GM12878 (cell line): ENCODE results near the gene GNPNAT1.

ENCODE experiments used
- ASH2L ChIP-seq: fragments of 300-600, 200-600 bp; sonication (generic); IDR thresholded peaks from 2 replicates; pipeline ENCODE4 v1.6.1; 2017; ENCODE audit warnings: low read depth, mild to moderate bottlenecking, borderline replicate concordance
- SUPT20H ChIP-seq: IDR thresholded peaks from 2 replicates; pipeline ENCODE4 v1.6.1; 2011; ENCODE audit warnings: low read depth, mild to moderate bottlenecking, low read length, moderate library complexity, borderline replicate concordance; ENCODE audit not compliant: control insufficient read depth

DNA sequence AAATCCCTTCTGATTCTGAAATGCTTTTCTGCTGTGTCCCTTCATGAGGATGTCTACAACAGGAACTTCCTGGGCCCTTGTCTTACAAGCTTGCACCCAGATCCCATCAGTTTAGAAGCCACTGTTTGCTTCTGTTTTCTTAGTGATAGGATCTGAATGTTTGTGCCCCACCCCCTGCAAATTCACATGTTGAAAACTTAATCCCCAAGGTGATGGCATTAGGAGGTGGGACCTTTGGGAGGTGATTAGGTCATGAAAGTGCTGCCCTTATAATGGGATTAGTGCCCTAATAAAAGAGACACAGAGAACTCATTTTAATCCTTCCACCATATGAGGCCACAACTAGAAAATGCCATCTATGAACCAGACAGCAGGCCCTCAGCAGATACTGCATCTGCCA lies 36.0 kb upstream of the GNPNAT1 start:
- TF ChIP-seq ASH2L (no peak), SUPT20H (no peak)
